ENCODE results near the gene AGPAT2.

Gene AGPAT2

GRCh38 chr9:136672431-136673087 lies 14.7 kb downstream of the AGPAT2 start:
- DNase-seq, result no peak

DNA sequence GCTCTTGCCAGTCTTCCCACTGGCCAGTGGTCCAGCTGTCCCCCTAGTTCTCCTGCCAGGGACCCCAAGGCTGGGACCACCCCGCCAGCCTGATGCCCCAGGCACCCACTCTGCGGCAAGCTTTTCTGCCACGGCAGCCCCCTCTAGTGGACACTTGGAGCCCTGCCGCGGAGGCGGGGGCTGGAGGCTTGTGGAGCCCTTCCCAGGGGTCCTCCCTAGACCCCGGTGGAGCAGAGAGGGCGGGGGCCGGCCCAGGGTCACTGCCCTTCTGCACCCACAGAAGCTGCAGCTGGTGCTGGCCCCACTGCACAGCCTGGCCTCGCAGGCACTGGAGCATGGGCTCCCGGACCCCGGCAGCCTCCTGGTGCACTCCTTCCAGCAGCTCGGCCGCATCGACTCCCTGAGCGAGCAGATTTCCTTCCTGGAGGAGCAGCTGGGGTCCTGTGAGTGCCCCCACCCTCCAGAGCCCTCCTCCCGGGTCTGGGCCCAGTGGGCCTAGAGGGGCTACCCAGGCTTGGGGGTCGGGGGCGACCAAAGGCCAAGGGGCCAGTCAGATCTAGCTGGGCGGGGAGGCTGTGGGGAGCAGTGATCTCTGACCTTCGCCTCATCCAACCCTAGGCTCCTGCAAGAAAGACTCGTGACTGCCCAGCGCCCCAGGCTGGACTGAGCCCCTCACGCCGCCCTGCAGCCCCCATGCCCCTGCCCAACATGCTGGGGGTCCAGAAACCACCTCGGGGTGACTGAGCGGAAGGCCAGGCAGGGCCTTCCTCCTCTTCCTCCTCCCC lies 15.4 kb downstream of the AGPAT2 start:
- DNase-seq, result no peak

GRCh38 chr9:136671254-136671614 lies 16.0 kb downstream of the AGPAT2 start:
- DNase-seq, result no peak

GRCh38 chr9:136670576-136671253 lies 16.5 kb downstream of the AGPAT2 start:
- no peak for DNase-seq

DNA sequence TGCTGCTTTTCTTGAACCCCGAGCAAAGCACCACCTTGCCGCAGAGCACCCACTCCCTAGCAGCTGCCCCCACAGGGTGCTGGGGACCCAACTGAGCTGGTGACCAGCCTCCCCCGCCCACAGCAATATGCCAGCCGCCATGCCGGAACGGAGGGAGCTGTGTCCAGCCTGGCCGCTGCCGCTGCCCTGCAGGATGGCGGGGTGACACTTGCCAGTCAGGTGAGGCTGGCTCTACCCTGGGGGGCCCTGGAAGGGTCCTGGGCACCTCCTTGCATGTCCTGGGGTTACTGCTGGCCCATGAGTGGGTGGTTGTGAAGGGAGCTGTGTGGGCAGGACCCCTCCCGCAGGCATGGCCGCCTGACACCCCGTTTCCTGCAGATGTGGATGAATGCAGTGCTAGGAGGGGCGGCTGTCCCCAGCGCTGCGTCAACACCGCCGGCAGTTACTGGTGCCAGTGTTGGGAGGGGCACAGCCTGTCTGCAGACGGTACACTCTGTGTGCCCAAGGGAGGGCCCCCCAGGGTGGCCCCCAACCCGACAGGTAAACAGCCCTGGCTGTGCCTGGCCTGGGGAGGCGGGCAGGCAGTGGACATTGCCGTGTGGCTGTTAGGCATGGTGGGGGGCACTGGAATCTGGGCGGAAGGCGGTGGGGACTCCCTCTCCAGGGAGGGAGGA lies 17.3 kb downstream of the AGPAT2 start:
- no peak for DNase-seq

DNA sequence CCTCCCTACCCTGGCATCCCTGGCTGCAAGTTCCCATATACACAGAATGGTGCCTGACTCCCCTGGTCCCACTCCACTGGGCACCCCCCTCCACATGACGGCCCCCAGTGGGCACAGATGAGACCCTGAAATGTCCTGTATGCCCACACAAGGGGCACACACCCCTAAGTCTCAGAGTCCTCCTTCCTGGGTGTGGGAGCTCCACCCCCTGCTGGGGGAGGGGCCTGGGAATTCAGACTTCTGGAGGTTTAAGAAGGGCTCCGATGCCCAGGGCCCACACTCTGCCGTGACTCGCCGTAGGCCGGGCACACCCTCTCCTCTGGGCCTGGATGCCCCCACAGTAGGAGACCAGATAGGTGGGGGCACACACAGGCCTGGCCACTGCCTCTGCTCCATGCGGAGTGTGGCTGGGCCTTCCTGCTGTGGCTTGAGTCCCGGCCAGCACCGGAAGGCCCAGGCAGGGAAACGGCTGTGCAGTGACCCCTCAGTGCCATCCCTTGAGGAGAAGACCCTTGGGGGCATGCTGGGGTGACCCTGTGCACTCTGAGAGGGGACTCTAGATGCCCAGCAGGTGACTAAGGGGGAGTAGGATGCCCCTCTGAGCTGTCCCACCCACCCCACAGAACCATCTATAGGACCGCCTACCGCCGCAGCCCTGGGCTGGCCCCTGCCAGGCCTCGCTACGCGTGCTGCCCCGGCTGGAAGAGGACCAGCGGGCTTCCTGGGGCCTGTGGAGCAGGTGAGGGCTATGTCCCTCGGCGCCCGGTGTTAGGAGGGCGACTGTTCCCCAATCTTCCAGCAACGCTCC lies 18.1 kb downstream of the AGPAT2 start:
- DNase-seq, result peak; percentile 18

GRCh38 chr9:136667940-136668760 lies 19.1 kb downstream of the AGPAT2 start:
- no peak for DNase-seq

GRCh38 chr9:136667214-136667939 lies 19.9 kb downstream of the AGPAT2 start:
- no peak for DNase-seq

GRCh38 chr9:136666372-136667213 lies 20.7 kb downstream of the AGPAT2 start:
- DNase-seq, result no peak

DNA sequence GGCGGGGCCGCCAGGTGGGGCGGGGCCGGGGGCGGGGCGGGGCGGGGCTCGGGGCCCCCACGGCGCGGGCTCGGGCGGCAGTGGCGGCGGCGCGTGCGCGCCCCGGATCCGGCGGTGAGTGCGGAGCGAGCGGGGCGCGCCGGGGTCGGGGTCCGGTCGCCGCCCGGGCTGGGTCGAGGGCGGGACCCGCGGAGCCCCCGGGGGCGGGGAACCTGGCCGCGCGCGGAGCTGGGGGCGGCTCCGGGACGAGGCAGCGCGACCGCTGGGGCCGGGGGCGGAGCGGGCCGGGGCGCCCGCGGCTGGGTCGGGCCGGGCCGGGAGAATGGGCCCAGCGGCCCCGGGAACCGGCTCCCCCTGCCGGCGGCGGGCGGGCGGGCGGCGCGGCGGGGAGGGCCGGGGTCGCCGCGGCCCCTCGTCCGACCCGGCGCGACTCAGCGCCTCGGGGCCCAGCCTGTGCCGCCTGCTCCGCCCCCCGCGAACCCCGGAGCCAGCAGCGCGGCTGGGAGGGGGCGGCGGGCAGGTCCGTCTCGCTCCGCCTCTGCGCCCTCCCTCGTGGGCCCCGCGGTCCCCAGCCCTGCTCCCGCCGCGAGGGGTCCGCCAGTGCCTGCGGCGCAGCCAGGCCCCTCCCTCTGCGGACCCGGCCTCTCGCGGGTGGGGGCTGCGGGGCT lies 21.4 kb downstream of the AGPAT2 start:
- no peak for DNase-seq

DNA sequence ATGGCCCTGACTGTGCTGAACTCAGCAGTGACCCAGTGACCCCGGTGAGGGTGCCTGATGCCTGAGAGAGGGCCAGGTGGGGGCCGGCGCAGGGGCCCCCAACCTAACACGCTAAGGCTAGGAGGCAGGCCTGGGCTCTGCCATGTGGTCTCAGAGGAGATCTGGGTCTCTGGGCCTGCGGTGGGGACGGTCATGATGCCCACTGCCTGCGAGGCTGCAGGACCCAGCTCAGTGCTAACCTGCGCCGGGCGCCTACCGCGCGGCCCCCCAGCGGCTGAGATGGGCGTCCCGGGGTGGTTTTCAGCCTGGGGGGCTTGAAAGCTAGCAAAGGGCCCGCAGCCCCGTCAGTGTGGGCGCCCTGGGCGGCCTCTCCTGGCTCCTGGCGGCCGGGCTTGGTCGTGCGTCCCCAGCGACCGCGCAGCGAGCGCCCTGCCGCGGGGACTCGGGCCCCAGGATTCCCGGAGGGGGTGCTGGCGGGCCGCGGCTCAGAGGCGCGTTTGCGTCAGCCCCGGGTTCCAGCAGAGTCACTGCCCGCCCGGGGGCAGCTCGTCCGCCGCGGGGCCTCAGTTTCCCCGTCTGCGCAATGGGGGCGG lies 22.1 kb downstream of the AGPAT2 start:
- DNase-seq, result peak; percentile 30

DNA sequence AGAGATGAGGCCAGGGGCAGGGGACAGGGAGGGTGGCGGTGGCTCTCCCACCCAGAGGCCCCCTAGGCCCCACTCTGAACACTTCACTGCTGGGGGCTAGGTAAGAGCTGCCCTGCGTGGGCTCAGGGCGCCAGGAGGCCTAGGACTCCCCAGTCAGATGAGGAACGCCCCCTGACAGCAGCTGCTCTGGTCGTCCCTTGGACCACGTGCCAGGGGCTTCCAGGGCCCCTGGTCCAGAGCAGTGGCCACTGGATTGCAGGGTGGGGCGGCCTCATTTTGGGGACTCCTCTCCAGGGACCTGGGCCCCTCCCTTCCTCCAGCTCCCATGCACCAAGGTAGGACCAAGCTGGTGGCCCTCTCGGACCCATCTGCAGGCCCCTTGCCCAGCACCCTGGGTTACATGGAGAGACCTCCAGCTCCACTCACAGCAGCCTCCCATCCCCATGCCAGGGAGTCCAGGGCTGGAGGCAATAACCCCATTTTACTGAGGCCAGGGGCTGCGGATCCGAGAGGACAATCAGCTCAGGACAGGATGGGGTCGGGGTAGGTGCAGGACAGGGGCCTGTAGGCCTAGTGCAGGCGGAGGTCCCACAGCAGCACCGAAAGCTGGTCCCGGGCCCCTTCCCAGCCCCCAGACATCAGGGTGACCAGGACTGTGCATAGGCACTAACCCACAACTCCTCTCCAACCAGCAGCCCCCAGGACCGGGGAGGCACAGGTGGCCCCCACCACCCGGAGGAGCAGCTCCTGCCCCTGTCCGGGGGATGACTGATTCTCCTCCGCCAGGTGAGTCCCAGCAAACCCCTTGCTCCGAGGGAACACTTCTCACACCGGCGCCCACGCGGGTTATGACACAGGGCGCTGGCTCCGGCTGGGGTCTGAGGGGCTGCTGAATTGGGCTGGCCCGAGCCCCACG lies 23.0 kb downstream of the AGPAT2 start:
- no peak for DNase-seq

DNA sequence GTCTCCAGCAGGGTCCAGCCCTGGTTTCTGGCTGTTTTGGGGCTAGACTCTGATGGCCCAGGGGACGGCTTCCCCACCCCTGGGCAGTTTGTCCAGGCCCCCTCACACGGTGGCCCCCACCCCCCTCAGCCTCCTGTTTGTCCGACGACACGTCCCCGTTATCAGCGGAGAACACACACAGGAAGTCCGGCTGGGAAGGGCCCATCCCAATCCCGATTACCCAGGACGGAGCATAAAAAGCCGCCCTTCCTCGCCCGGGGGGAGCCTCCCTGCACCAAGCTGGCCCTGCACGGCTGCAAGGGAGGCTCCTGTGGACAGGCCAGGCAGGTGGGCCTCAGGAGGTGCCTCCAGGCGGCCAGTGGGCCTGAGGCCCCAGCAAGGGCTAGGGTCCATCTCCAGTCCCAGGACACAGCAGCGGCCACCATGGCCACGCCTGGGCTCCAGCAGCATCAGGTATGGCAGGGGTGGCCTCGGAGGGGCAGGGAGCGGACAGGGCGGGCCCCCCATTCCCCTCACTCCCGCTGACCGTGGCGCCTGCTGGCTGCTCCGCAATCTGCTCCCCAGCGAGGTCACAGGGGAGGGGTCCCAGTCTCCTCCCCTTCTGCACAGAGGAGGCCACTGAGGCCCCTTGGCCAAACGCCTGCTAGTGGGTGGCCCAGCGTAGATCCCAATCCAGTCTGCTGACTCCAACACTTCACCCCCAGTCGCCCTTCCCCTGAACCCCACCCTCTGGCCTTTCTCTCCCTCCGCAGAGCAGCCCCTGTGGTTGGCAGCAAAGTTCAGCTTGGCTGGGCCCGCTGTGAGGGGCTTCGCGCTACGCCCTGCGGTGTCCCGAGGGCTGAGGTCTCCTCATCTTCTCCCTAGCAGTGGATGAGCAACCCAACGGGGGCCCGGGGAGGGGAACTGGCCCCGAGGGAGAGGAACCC lies 24.3 kb downstream of the AGPAT2 start, which contains the start of gene EGFL7:
Gene EGFL7, plus strand, starts transcription at position 261 of the 926 bp plus-strand sequence. CDS start 5,367 bp downstream, outside the sequence.
- DNase-seq, result no peak

GRCh38 chr9:136662326-136662655 lies 25.0 kb downstream of the AGPAT2 start:
- DNase-seq, result no peak

DNA sequence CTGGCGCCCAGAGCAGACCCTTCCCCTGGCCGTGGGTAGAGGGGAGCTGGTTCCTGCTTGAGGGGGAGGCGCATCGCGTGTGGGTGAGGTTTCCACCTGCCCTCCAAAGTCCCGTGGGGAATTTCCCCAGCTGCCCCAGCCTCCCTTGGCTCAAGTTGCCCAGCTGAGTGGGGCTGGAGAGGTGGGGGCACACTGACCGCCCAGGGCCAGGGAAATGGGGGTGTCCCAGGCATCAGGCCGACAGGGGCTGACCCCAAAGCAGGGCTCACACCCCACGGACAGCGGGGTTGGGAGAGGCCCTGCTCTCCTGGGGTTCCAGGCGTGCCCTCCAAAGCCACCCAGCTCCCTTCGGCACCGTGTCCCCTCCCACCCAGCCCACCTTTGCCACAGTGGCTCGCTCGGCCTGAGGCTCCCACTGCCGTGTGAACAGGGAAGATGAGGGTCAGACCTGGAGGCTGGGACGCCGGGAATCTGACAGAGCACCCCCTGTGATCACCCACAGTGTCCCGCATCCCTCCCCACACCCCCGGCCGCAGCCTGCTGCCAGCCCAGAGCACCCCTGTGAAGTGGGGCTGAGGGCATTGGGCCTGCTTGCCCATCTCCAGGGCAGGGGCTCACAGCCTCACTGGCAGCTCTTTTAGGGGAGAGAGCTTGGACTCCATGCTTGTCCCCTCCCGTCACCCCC lies 25.5 kb downstream of the AGPAT2 start:
- no peak for DNase-seq

Data from fibroblast of skin of back (primary cell).